GM19468 (cell line): Measurements from ENCODE around the gene SLC28A1.
"Not testable (repeated sequence)": the region's sequence is repeated elsewhere in the genome, so short reads cannot be mapped to it uniquely, and the experiment has no call there.

Experiments
- ATAC-seq: cut with Tn5 transposase; IDR thresholded peaks from one replicate; pipeline ENCODE4 v1.9.1; 2021; ENCODE audit warnings: mild to moderate bottlenecking, moderate library complexity, moderate number of reproducible peaks; ENCODE audit not compliant: unreplicated experiment; ENCODE audit errors: extremely low read depth

The SLC28A1 gene

DNA sequence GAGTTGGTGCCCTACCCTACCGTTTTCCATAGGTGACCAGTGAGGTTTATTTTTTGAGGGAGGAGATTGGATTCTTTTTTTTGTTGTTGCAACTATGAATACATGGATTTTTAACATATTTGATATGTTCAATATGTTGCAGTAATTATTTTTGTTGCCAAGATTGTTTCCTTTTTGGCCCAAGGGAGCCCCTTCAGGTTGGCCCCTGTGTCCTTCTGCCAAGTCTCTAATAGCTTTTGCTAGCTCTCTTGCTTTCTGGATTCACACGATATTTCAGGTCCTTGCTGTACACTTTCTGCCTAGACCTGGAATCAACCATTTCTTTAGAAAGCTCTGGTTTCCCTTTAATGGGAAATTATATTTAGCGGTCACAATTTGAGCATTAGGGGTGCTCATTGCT, 22.7 kb upstream of the SLC28A1 start:
- ATAC-seq, result no peak

DNA sequence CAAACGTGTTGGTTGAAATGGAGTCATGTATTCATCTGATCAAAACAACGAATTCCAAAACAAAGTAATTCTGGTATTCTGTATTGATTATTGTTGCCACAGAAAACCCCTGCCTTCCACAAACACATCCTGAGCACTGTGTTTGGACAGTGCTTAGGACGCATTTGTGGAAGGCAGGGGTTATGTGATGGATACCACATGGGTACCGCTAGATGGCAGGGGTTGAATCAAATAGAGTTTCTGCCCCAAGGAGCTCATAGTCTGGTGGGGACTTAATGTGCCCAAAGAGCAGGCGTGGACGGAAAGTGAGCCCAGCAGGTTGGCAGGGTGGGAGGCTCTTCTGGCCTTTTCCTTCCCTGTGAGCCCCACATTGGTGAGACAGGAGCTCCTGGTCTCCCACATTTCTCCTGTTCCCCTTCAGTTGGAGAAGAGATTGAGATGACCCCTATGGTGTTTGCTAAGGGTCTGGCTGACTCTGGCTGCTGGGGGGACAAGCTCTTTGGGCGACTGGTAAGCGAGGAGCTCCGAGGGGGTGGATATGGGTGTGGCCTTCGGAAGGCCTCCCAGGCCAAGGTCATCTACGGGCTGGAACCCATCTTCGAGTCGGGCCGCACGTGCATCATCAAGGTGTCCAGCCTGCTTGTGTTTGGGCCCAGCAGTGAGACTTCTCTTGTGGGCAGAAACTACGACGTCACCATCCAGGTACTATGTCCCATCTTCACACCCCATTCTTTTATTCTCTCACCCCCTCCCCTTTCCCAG, 22.1 kb upstream of the SLC28A1 start:
- ATAC-seq, result no peak

DNA sequence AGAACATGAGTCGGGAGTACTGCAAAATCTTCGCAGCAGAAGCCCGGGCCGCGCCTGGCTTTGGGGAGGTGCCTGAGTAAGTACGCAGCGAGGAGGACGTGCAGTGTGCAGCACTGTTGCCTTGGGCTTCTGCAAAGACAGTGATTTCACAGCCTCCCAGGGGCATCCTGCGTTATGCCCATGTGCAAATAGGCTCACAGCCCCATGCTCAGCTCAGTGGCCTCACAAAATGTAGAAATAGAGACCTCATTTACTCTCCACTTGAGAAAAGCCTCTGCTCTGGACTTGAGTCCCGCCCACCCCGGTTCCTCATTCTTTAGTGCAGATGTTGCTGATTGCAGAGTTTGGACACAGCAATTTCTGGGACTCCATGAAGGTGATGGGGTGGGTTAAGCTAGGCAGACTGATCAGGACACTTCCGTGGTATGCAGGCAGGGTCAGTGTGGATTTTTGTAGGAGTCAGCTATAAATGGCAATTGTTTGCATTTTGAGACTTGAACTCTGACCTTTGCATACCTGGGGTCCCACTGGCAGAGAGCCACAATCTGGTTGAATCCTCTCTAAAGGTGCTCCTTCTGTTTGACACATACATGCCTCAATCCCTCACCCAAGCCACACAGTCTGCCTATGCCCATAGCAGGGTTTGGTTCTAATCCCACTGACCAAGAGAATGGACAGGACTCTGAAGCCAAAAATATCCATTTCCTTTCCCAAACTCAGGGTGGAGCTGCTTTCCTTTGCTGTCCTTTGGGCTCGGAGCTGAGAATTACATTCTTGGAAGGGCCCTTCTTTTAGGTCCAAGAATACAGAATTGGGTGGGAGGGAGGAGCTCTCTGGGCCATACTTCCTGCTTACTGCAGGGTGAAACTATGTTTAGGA, 20.7 kb upstream of the SLC28A1 start:
- no peak for ATAC-seq

DNA sequence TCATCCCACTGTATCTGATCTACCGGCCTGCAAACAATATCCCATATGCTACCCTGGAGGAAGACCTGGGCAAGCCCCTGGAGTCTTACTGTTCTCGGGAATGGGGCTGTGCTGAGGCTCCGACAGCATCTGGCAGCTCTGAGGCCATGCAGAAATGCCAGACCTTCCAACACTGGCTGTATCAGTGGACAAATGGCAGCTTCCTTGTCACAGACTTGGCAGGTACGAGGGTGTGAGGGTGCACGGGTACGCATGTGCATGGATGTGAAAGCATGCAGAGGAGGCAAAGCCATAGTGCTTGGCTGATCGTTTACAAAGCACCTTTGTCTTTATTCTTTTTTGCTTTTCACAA, 20.0 kb upstream of the SLC28A1 start:
- no peak for ATAC-seq

DNA sequence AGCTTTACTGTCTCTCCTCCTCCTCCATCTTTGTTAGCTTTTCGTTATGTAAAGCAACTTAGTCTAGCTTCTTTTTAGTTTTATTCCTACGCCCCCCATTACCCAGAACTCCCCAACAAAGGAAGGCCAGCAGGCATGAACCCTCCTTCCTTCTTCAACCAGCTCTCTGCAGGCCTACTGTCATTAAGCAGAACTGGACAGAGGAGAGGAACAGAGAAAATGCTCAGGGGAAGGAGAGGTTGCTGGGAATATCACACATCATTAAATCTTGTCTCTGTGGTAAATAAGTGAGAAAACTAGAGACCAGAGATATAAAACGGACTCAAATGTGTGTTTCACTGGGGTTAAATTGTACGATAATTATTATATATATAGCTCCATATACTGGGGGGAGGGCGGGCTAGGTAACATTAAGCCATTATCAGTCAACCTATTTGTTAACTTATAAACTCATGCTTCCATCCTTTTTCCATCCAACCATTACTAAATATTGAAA, 19.3 kb upstream of the SLC28A1 start:
- ATAC-seq, result no peak

DNA sequence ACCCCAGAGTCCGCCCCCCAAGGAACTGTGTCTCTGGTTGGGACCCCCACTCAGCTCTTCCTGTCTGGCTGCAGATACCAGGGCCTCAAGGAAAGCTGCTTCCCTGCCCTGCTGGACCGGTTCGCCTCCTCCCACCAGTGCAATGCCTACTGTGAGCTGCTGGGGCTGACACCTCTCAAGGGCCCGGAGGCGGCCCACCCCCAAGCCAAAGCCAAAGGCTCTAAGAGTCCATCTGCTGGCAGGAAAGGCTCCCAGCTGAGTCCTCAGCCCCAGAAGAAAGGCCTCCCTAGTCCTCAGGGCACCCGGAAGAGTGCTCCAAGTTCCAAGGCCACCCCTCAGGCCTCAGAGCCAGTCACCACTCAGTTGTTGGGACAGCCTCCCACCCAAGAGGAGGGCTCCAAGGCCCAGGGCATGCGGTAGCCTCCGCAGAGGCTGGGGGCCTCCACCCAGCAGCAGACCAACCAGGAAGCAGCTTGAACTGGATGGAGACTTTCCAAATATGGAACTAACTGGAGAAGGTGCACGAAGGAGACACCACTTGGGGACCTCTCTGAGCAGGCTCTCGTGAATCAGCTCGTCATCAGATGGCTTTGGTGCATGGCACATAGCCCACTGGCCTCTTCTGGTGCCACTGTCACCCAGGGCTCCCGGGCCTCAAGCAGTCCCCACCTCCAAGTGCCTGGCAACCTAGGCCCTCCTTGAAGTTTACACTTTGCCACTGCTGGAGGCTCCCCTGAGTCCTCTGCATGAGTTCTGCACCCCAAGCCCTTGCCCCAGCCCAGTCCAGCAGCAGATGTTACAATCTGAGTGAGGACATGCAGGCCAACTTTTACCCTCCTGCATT, 16.2 kb upstream of the SLC28A1 start:
- ATAC-seq, result no peak

DNA sequence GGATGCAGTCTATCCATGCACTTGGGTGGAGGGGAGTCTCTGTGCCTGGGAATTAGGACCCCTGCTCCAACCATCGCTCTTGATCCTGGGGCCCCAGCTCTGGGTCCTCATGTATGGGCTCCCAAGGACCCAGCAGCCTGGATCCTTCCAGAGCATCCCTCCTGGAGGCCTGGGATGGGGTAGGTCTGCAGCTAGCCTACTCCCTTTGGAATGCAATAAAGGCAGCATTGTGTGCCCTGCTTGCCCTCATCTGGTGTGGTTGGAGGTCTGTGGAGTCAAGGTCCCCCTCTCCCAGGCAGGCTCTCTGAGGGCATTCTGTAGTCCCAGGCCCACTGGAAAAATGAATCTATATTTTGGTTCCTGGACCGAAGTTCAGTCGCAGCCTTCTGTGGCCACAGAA, 15.0 kb upstream of the SLC28A1 start:
- ATAC-seq, result no peak

DNA sequence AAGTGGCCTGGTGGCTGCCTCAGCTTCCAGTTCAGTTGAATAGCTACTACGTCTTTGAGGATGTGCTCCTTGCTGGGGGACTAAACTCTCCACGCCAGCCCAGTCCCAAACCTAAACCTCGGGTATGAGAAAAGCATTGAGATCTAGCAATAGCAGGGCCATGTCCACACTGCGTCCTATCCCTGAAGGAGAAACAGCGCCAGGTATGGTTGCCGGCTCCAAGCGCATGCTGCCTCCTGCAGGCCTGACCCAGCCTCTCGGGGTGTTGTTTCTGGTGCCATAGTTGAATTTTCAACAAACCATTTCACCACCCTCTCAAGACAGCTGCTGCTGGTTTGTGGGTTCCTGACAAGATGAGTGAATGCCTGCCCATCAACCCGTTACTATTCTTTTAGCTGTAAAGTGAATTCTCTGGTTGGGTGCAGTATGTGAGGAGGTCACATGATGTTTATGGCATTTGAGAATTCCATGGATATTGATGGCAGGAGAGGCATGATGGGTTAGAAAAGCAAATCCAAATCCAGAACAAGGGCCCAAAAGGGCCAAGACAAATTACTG, 13.0 kb upstream of the SLC28A1 start:
- no peak for ATAC-seq

DNA sequence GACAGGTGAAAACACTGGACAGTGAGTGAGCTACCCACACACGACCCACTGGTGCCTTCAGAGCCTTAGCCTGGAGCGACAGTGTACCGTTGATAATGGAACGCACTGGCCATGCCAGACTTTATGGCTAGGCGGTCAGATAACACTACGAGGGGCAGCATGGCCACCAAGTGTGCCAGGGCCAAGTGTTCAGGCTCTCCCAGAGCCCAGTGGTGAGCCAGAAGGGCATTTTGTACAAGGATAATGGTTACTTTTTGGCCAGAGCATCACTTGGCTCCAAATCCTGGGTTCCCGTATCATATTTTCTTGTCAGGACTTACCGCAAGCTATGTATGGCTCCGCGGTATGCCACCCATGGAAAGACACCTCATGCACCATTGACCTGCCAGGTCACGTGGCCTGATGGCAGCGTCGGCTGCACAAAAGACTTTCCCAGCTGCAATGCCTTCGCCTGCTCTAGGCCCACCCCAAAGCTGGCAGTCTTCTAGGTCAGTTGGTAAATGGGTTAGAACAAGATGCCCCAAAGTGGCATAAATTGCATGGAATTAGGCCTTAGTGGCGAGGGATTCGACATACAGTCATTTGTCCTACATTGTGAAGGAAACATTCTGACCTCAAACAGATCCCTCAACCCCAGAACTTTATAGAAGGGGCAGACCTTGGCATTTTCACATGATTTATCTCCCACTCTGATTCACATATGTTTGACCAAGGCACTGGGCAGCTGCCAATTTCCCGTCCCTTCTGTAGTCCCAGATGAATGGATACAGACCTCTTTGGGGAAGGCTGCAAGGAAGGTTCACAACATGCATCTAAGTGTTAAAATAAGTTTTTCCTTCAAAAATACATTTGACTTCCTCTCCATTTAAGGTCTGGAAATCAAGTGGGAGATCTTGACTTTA, 12.2 kb upstream of the SLC28A1 start:
- no peak for ATAC-seq

DNA sequence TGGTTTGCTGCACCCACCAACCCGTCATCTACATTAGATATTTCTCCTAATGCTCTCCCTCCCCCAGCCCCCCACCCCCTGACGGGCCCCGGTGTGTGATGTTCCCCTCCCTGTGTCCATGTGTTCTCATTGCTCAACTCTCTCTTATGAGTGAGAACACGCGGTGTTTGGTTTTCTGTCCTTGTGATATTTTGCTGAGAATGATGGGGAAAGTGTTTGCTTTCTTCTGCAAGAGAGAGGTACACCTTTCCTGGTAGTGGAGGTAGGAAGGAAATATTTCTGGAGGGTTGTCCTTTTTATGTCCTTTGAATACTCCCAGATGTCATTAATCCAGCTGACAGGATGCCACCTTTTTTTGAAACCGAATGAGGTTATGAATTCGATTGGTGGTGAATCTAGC, 10.5 kb upstream of the SLC28A1 start:
- ATAC-seq, result no peak

DNA sequence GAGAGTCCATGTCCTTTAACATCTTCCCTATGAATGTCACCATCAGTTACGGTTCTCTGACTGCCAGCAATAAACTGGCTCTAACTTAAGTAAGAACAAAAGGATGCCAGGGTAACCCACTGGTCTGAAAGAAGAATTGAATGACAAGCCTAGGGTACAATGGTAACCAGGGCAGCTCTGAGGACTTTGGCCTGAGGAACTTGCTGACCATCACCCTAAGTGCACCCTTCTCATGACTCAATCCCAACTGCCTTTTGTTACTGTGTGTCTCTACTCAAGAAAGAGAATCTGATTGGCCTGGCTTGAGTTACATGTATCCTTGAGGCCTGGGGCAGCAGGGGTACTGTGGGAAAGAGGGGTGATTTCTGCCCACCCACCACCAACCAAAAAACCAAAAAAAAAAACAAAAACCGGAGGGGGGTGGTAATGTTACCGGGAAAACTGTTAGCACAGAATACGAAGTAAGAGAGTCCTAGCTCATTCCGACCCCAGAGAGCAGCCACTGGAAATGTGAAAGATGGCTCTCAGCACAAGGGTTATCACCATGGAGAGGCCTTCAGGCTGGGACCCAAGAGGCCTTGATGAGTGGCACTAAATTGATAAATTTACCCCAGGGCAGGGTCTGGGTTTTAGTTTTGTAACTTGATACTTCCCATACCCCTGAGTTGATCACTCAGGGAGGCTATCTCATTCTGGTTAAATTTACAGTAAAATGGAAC, 9.3 kb upstream of the SLC28A1 start:
- ATAC-seq, result no peak

DNA sequence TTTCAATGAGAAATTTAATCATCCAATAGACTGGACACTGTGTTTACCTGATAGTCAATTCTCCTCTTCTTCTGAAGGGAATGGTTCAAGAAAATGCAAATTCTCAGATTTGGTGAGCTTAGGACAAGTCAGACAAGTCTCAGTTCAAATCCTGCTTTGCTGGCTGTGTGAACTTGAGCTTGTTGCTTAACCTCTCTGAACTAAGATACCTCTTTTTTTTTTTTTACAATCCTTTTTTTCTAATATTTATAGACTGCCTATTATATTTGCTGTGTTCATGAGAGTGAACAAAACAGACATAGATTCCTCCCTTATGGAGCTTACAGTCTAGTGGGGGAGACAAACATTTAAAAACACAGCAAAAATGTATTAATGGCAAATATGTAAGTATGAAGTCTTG, 8.2 kb upstream of the SLC28A1 start:
- no peak for ATAC-seq

DNA sequence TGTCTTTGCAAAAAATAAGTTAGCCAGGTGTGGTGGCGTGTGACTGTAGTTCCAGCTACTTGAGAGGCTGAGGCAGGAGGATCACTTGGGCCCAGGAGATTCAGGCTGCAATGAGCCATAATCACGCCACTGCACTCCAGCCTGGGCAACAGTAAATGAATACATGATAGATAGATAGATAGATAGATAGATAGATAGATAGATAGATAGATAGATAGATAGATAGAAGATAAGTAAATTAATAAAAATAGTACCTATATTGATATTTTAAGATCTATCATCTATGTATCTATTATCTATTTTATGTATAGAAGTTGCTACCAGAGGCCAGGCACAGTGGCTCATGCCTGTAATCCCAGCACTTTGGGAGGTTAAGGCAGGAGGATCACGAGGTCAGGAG, 6.8 kb upstream of the SLC28A1 start:
- ATAC-seq, result not testable (repeated sequence)

DNA sequence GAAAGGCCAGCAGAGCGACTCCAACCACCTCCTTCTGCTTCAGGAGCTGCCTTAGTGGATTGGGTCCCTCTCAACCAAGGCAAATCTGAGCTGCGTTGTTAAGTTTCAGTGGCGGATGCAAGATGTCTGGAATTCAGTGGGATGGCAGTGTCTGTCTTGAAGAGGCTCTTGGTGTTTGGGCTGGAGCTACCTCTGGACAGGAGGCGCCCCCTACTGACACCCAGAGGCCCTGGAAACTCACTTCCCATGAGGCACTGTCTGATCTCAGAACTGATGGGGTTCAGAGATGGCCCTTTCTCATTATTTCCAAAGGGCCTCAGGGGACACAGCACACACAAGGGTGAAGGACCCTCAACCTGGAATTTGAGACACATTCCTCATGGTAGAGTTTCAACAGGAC, 6.0 kb upstream of the SLC28A1 start:
- no peak for ATAC-seq

DNA sequence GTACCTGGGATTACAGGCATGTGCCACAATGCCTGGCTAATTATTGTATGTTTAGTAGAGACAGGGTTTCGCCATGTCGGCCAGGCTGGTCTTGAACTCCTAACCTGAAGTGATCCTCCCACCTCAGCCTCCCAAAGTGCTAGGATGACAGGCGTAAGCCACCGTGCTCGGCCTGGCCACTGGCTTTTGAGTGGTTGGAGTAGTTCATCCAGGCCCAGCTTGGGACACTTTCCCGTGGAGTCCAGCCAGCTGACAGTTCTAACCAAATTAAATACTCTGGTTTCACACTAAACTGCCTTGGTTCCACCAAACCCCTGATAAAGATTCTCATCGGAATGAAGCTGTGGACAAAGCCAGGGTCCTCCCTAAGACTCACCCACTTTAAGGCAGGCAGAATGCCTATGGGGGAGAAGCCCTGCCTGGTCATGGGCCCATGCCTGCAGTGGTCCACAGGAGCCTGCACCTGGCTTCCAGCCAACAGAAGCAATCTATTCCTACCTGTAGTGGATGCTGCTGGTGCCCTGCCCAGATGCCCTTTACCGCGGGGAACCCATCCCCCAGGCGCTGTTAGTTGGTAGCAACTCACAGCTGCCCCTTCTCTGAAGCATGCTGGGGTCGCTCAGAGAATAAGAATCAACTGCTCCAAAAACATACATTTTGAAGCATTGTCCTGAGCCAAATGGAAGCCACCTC, 5.2 kb upstream of the SLC28A1 start:
- no peak for ATAC-seq

DNA sequence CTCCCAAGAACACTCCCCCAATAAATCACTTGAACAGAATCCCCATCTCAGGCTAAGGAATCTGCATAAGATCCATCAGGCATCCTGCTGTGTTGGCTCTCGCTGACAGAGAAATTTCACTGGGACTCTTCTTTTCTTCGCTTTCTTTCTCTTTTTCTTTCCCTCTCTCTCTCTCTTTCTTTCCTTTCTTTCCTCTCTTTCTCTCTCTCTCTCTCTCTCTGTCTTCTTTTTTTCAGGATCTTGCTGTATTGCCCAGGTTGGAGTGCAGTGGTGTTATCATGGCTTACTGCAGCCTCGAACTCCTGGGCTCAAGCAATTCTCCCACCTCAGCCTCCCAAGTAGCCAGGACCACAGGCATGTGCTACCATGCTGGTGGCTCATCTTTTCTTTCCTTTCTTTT, 4.5 kb upstream of the SLC28A1 start:
- no peak for ATAC-seq

DNA sequence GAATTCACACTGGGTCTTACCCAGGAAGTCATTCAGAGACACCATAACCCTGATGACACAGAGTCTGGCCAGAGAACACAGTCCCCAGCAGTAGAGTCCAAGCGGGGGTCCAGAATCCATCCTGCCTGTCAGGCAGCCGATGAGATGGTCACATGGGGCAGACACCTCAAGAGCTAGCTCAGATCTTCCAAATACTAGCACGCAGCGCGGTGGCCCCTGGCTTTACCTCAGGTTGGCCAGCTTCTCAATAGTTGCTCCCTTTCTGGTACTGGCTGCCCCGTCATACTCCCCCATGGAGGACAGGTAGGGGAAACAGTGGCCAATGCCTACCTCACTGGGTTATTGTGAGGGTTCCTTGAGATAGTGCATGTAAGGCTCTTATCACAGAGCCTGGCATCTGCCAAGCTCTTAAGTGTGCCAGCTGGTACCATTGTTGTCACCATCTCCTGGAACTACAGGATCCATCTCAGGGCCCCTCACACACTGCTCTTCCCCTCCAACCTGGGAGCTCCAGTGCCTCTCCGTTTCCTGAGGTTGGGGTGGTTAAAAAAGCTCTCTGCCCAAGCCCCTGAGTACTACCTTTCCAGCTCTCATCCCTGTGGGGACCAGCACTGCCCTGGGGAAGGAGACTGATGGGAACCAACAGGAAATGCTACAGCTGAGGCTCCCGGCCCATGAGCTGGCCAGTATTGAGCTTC, 3.5 kb upstream of the SLC28A1 start:
- no peak for ATAC-seq

DNA sequence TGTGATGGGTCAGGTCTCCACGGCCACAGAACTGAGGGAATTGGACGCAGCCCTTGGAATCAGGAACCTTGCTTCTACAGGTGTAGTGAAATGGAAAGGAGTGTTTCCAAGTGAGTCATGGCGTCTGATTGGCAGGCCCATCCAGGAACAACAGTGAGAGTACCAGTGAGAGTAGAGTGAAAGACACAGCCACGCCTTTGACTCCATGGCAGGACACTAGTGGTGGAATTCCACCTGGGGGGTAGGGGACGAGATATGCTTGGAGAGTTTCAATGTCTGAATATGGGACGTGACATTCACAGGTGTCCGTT, 3.0 kb upstream of the SLC28A1 start:
- no peak for ATAC-seq
